MCF 10A (cell line): ENCODE data around the gene NIN. TPM values are rescaled to one million over a fixed set of nuclear protein-coding genes. Genes with fewer than 3 reads are reported as not detected.

ENCODE experiments used
- BruUV-seq: library from RNA; stranded (reverse); fragments of 400-500 nt; replicated peaks from 2 replicates; lab custom pipeline; 2021; lab: Mats Ljungman, UMichigan
- CTCF ChIA-PET: fragments of 300-600 bp; sonication (Branson Sonifier 250); formaldehyde crosslinking; extraction: SDS; loops from one replicate; lab custom pipeline; 2021; ENCODE audit warnings: antibody characterized with exemption, inconsistent platforms; lab: Yijun Ruan, JAX
- POLR2A ChIA-PET: fragments of 300-600, 350-650 bp; sonication (Branson Sonifier 250); formaldehyde crosslinking; extraction: SDS; loops from one replicate; lab custom pipeline; 2020; ENCODE audit warnings: antibody characterized with exemption, inconsistent platforms; lab: Yijun Ruan, JAX
- DNase-seq: peaks from one replicate; pipeline ENCODE4 v3.0.0-alpha.2; 2018; ENCODE audit not compliant: unreplicated experiment
- H3K27ac Mint-ChIP-seq: one replicate; pipeline ENCODE4 v1.8.0; 2022; ENCODE audit warnings: mild to moderate bottlenecking, low read depth, mixed read lengths; ENCODE audit not compliant: unreplicated experiment
- H3K27me3 Mint-ChIP-seq: one replicate; pipeline ENCODE4 v1.8.0; 2022; ENCODE audit warnings: mixed read lengths; ENCODE audit not compliant: insufficient read depth, unreplicated experiment
- H3K36me3 Mint-ChIP-seq: one replicate; pipeline ENCODE4 v1.8.0; 2022; ENCODE audit warnings: mild to moderate bottlenecking, moderate library complexity, mixed read lengths; ENCODE audit not compliant: insufficient read depth, unreplicated experiment
- H3K4me1 Mint-ChIP-seq: one replicate; pipeline ENCODE4 v1.8.0; 2022; ENCODE audit warnings: mixed read lengths; ENCODE audit not compliant: insufficient read depth, unreplicated experiment
- H3K4me3 Mint-ChIP-seq: one replicate; pipeline ENCODE4 v1.8.0; 2022; ENCODE audit warnings: mild to moderate bottlenecking, moderate library complexity, mixed read lengths; ENCODE audit not compliant: unreplicated experiment
- H3K9me3 Mint-ChIP-seq: one replicate; pipeline ENCODE4 v1.8.0; 2022; ENCODE audit warnings: mixed read lengths; ENCODE audit not compliant: unreplicated experiment
- intact Hi-C: fragments of 100-400 bp; cut with micrococcal nuclease; formaldehyde crosslinking; loops from 2 replicates; pipeline ENCODE4 v1.14.1; 2022
- total RNA-seq: library from RNA; stranded (reverse); gene quantifications from 2 replicates; pipeline ENCODE4 v1.2.3, GENCODE V29; 2022
- TF ChIP-seq, protein P1 (sequence below): fragments of 200-600 bp; IDR thresholded peaks from one replicate; pipeline ENCODE4 v1.8.0; 2022; ENCODE audit warnings: antibody characterized with exemption, mild to moderate bottlenecking; ENCODE audit not compliant: unreplicated experiment

Gene NIN
- total RNA-seq, 1 experiment from 2014 or later: 33.0 TPM

DNA sequence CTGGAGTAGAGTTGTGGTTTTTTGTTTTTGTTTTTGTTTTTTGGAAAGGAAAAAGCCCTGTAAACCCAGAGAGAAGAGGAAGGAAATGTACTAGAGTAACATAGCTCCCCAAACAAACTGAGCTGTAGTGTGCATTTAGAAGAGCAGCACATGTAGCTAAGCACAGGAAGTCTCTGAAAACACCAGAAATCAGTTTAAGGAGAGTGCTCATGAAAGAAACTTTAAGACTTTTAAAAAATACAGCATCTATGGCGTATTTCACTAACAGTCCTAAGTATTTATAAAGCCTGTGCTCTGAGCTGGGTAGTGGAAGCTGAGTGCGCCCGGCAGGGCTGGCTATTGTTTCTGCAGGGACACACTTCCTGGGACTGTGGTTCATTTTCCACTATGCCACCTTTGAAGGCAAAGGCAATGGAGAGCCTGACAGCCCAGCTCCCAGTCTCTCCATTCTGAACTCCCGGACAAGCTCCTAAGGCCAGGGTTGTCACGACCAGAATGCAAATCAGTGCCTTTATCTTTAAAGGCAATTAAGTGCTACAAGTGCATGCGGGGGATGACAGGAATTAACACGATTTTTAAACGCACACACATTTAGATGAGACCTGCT lies 45.4 kb downstream of the NIN start:
- no peak for DNase-seq
- no peak overlapping the region for H3K27ac Mint-ChIP-seq
- POLR2A ChIA-PET: interaction anchor here (0.7 to 0.8 kb wide), 2 partner anchors 9 to 10 kb away, joined by 3 read pairs; no protein-coding TSS in a partner anchor
- H3K36me3 Mint-ChIP-seq: peaks cover 10% of the 10 kb centered on the region
- CTCF ChIA-PET: interaction anchor here (0.7 to 3.5 kb wide), 4 partner anchors 9 to 243 kb away, joined by 3 to 33 read pairs (median 7); no protein-coding TSS in a partner anchor
- no TSS peak for BruUV-seq
- no peaks in the 10 kb centered on the region for H3K27me3 Mint-ChIP-seq
- intact Hi-C loops: no loop called here
- H3K4me1 Mint-ChIP-seq: no peaks in the 10 kb centered on the region
- TF ChIP-seq, protein P1, sequence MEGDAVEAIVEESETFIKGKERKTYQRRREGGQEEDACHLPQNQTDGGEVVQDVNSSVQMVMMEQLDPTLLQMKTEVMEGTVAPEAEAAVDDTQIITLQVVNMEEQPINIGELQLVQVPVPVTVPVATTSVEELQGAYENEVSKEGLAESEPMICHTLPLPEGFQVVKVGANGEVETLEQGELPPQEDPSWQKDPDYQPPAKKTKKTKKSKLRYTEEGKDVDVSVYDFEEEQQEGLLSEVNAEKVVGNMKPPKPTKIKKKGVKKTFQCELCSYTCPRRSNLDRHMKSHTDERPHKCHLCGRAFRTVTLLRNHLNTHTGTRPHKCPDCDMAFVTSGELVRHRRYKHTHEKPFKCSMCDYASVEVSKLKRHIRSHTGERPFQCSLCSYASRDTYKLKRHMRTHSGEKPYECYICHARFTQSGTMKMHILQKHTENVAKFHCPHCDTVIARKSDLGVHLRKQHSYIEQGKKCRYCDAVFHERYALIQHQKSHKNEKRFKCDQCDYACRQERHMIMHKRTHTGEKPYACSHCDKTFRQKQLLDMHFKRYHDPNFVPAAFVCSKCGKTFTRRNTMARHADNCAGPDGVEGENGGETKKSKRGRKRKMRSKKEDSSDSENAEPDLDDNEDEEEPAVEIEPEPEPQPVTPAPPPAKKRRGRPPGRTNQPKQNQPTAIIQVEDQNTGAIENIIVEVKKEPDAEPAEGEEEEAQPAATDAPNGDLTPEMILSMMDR: no peak
- no peaks in the 10 kb centered on the region for H3K9me3 Mint-ChIP-seq
- H3K4me3 Mint-ChIP-seq: no peak overlapping the region

DNA sequence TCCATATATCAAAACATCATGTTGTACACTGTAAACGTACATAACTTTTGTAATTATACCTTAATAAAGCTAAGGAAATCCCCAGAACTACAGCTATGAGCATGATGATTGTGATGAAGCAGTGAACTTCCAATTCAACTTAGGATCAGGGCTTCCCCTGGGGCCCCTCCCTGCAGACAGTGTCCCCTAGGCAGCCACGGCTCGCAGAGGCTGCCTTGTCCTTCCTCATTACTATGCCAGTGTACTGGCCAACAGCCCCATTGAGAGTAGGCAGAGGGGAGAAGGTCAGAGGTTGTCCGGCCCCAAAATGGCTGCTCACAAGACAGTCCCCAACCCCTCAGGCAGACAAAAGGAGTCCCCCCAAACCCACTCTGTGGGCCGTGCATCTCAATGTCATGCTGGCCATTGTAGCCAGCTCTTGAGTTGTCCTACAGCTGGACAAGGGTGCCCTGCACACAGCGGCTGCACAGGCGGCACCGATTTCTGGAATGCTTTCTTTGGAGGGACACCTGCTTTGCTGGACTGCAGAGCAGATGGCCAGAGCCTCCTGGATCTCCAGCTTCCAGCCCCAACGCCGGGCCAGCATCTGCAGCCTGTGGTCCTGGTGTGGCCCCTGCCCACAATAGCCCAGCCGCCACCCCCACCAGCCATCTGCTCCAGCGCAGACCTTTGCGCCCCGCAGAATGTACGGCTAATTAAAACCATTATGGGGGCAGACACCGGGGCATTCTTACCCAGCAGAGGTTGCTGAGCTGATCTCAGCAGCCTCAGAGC lies 46.1 kb downstream of the NIN start:
- H3K9me3 Mint-ChIP-seq: no peaks in the 10 kb centered on the region
- no peak for DNase-seq
- H3K27ac Mint-ChIP-seq: no peak overlapping the region
- H3K36me3 Mint-ChIP-seq: peaks cover 10% of the 10 kb centered on the region
- intact Hi-C loops: no loop called here
- no peaks in the 10 kb centered on the region for H3K27me3 Mint-ChIP-seq
- ChIA-PET POLR2A (interaction anchor here (0.7 to 0.9 kb wide), 3 partner anchors 9 to 239 kb away, joined by 3 read pairs; no protein-coding TSS in a partner anchor), CTCF (interaction anchor here (0.6 to 3.5 kb wide), 8 partner anchors 8 to 242 kb away, joined by 3 to 33 read pairs (median 4); no protein-coding TSS in a partner anchor)
- H3K4me3 Mint-ChIP-seq: no peak overlapping the region
- BruUV-seq: no TSS peak
- TF ChIP-seq, protein P1: no peak
- H3K4me1 Mint-ChIP-seq: no peaks in the 10 kb centered on the region

DNA sequence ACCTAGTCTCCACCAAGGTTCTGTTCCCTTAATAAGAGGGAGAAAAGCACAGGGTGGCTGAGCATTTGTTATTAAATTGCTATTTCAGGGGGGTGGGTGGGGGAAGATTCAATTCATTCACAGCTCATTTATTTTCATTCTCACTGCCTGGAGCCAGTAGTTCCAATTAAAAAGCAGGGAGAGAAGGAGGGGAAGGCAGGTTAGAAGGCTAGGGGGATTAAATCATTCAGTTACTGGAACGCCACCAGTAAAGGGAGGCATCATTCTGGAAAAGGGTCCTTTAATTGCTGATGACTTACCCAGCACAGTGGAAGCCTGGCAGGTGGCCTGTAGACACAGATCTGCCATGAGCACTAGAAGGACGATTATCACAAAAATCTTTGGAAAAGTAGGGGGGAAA lies 47.4 kb downstream of the NIN start:
- intact Hi-C loops: no loop called here
- ChIA-PET CTCF (interaction anchor here (2.3 kb wide), 1 partner anchor 241 kb away, joined by 10 read pairs; no protein-coding TSS in a partner anchor), POLR2A (interaction anchor here (0.9 kb wide), 1 partner anchor 238 kb away, joined by 3 read pairs; no protein-coding TSS in a partner anchor)
- H3K27me3 Mint-ChIP-seq: no peaks in the 10 kb centered on the region
- no peaks in the 10 kb centered on the region for H3K36me3 Mint-ChIP-seq
- no peak for DNase-seq
- no peaks in the 10 kb centered on the region for H3K9me3 Mint-ChIP-seq
- H3K4me1 Mint-ChIP-seq: no peaks in the 10 kb centered on the region
- no peak overlapping the region for H3K4me3 Mint-ChIP-seq
- BruUV-seq: no TSS peak
- no peak overlapping the region for H3K27ac Mint-ChIP-seq
- TF ChIP-seq, protein P1: no peak

DNA sequence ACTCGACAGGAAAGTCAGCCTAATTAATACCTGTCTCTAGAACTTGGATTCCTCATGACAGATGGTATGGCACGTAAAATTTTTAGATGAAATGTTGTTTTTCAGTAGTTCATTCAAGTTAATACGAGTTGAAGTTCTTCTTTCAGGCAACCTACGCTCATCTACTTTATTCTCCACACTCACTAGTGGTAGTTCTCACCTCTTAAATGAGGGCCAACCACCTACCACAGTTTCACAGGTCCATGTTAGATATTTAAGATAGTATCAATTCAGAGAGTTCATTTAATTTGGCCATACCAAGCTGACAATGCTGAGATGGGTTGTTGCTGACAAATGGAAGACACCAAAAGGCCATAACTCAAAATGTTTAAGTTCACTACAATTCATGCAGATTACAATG lies 50.6 kb downstream of the NIN start:
- Mint-ChIP-seq H3K4me3 (no peak overlapping the region), H3K27me3 (no peaks in the 10 kb centered on the region), H3K9me3 (no peaks in the 10 kb centered on the region), H3K4me1 (peaks cover 14% of the 10 kb centered on the region), H3K36me3 (peaks cover 9% of the 10 kb centered on the region), H3K27ac (no peak overlapping the region)
- ChIA-PET POLR2A (no interaction called here), CTCF (interaction anchor here (0.7 to 10.0 kb wide), 4 partner anchors 19 to 241 kb away, joined by 3 to 129 read pairs (median 4); no protein-coding TSS in a partner anchor)
- intact Hi-C loops: no loop called here
- no TSS peak for BruUV-seq
- TF ChIP-seq, protein P1: no peak
- DNase-seq: no peak
